IPS-18c (cell line): Measurements from ENCODE around the gene ITPR1.

Experiments
- H3K4me3 ChIP-seq: 2 replicates; pipeline ENCODE4 v1.7.0; 2013; ENCODE audit warnings: low read depth, mild to moderate bottlenecking, low read length, moderate library complexity; ENCODE audit not compliant: insufficient read depth
- H3K9me3 ChIP-seq: one replicate; pipeline ENCODE4 v1.6.1; 2013; ENCODE audit warnings: mild to moderate bottlenecking, low read length, moderate library complexity; ENCODE audit not compliant: control insufficient read depth, insufficient read depth

Gene ITPR1

GRCh38 chr3:4695846-4696245, 202.7 kb downstream of the ITPR1 start:
- Histone ChIP-seq H3K9me3 (no peaks in the 10 kb centered on the region), H3K4me3 (no peak overlapping the region)

- Histone ChIP-seq H3K4me3 (no peak overlapping the region), H3K9me3 (no peaks in the 10 kb centered on the region)
Observed at GRCh38 chr3:4696266-4696665, 203.1 kb downstream of the ITPR1 start.

GRCh38 chr3:4698125-4698821, 205.1 kb downstream of the ITPR1 start:
- Histone ChIP-seq H3K4me3 (no peak overlapping the region), H3K9me3 (no peaks in the 10 kb centered on the region)

GRCh38 chr3:4703054-4703480, 209.9 kb downstream of the ITPR1 start:
- H3K4me3 ChIP-seq, result no peak overlapping the region
- no peaks in the 10 kb centered on the region for H3K9me3 ChIP-seq

- Histone ChIP-seq H3K9me3 (no peaks in the 10 kb centered on the region), H3K4me3 (no peak overlapping the region)
Observed at GRCh38 chr3:4704552-4704951, 211.4 kb downstream of the ITPR1 start.

- Histone ChIP-seq H3K9me3 (no peaks in the 10 kb centered on the region), H3K4me3 (no peak overlapping the region)
Observed at GRCh38 chr3:4707324-4707723, 214.2 kb downstream of the ITPR1 start.

- Histone ChIP-seq H3K4me3 (no peak overlapping the region), H3K9me3 (no peaks in the 10 kb centered on the region)
Observed at GRCh38 chr3:4708230-4708629, 215.1 kb downstream of the ITPR1 start.

- no peak overlapping the region for H3K4me3 ChIP-seq
Observed at GRCh38 chr3:4709341-4709740, 216.2 kb downstream of the ITPR1 start.

GRCh38 chr3:4710191-4710590, 217.0 kb downstream of the ITPR1 start:
- no peaks in the 10 kb centered on the region for H3K9me3 ChIP-seq
- no peak overlapping the region for H3K4me3 ChIP-seq

More at GRCh38 chr3:4709341-4709740, 216.2 kb downstream of the ITPR1 start:
- no peaks in the 10 kb centered on the region for H3K9me3 ChIP-seq

GRCh38 chr3:4711680-4711992, 218.5 kb downstream of the ITPR1 start:
- Histone ChIP-seq H3K9me3 (no peaks in the 10 kb centered on the region), H3K4me3 (no peak overlapping the region)

- no peak overlapping the region for H3K4me3 ChIP-seq
Observed at GRCh38 chr3:4712109-4712508, 219.0 kb downstream of the ITPR1 start.

GRCh38 chr3:4714045-4714444, 220.9 kb downstream of the ITPR1 start:
- no peaks in the 10 kb centered on the region for H3K9me3 ChIP-seq
- H3K4me3 ChIP-seq, result no peak overlapping the region

More at GRCh38 chr3:4712109-4712508, 219.0 kb downstream of the ITPR1 start:
- H3K9me3 ChIP-seq, result no peaks in the 10 kb centered on the region

- no peaks in the 10 kb centered on the region for H3K9me3 ChIP-seq
Observed at GRCh38 chr3:4716266-4716665, 223.1 kb downstream of the ITPR1 start.

GRCh38 chr3:4716706-4717362, 223.7 kb downstream of the ITPR1 start:
- H3K4me3 ChIP-seq, result no peak overlapping the region
- H3K9me3 ChIP-seq, result no peaks in the 10 kb centered on the region

More at GRCh38 chr3:4716266-4716665, 223.1 kb downstream of the ITPR1 start:
- no peak overlapping the region for H3K4me3 ChIP-seq

- Histone ChIP-seq H3K9me3 (no peaks in the 10 kb centered on the region), H3K4me3 (no peak overlapping the region)
Observed at GRCh38 chr3:4717363-4717740, 224.2 kb downstream of the ITPR1 start.

GRCh38 chr3:4718179-4718736, 225.1 kb downstream of the ITPR1 start:
- H3K9me3 ChIP-seq, result no peaks in the 10 kb centered on the region
- no peak overlapping the region for H3K4me3 ChIP-seq

- no peaks in the 10 kb centered on the region for H3K9me3 ChIP-seq
- H3K4me3 ChIP-seq, result no peak overlapping the region
Observed at GRCh38 chr3:4719046-4719501, 225.9 kb downstream of the ITPR1 start.

GRCh38 chr3:4720316-4721075, 227.3 kb downstream of the ITPR1 start:
- Histone ChIP-seq H3K9me3 (no peaks in the 10 kb centered on the region), H3K4me3 (no peak overlapping the region)
